ENCODE measurements around the gene PLPPR5. TPM values are rescaled to one million over a fixed set of nuclear protein-coding genes. Genes with fewer than 3 reads are reported as not detected.

PLPPR5 gene
- total RNA-seq, 2 donors from 2014 or later: not detected

- H3K4me1 ChIP-seq: no peaks in the 10 kb centered on the region
- H3K36me3 ChIP-seq: no peaks in the 10 kb centered on the region
- H3K4me3 ChIP-seq: no peak overlapping the region
- TF ChIP-seq CTCF (IDR thresholded peaks at IDR 0.05): no peak
- no peaks in the 10 kb centered on the region for H3K27me3 ChIP-seq
- no peaks in the 10 kb centered on the region for H3K9me3 ChIP-seq
- H3K27ac ChIP-seq: no peak overlapping the region
- no peak for DNase-seq (ENCODE audit: low spot score)
Measured at GRCh38 chr1:98937347-98937746, 67.3 kb downstream of the PLPPR5 start.

- Histone ChIP-seq H3K9me3 (no peaks in the 10 kb centered on the region), H3K36me3 (no peaks in the 10 kb centered on the region), H3K4me3 (no peak overlapping the region), H3K27ac (no peak overlapping the region), H3K4me1 (no peaks in the 10 kb centered on the region), H3K27me3 (no peaks in the 10 kb centered on the region)
- DNase-seq (ENCODE audit: low spot score): no peak
- no peak for TF ChIP-seq CTCF (IDR thresholded peaks at IDR 0.05)
Measured at GRCh38 chr1:98932184-98932583, 72.5 kb downstream of the PLPPR5 start.

GRCh38 chr1:98931128-98931835, 73.4 kb downstream of the PLPPR5 start:
- no peaks in the 10 kb centered on the region for H3K9me3 ChIP-seq
- H3K36me3 ChIP-seq: no peaks in the 10 kb centered on the region
- no peaks in the 10 kb centered on the region for H3K4me1 ChIP-seq
- H3K27me3 ChIP-seq: no peaks in the 10 kb centered on the region
- DNase-seq (ENCODE audit: low spot score): no peak
- no peak overlapping the region for H3K27ac ChIP-seq
- TF ChIP-seq CTCF (IDR thresholded peaks at IDR 0.05): no peak
- no peak overlapping the region for H3K4me3 ChIP-seq

- no peaks in the 10 kb centered on the region for H3K36me3 ChIP-seq
- H3K4me3 ChIP-seq: no peak overlapping the region
- H3K9me3 ChIP-seq: no peaks in the 10 kb centered on the region
- no peaks in the 10 kb centered on the region for H3K27me3 ChIP-seq
- no peaks in the 10 kb centered on the region for H3K4me1 ChIP-seq
- no peak overlapping the region for H3K27ac ChIP-seq
- no peak for TF ChIP-seq CTCF (IDR thresholded peaks at IDR 0.05)
- no peak for DNase-seq (ENCODE audit: low spot score)
Measured at GRCh38 chr1:98929437-98929836, 75.2 kb downstream of the PLPPR5 start.

- Histone ChIP-seq H3K27me3 (no peaks in the 10 kb centered on the region), H3K27ac (no peak overlapping the region), H3K9me3 (no peaks in the 10 kb centered on the region), H3K36me3 (no peaks in the 10 kb centered on the region), H3K4me3 (no peak overlapping the region), H3K4me1 (no peaks in the 10 kb centered on the region)
- TF ChIP-seq CTCF (IDR thresholded peaks at IDR 0.05): no peak
- no peak for DNase-seq (ENCODE audit: low spot score)
Measured at GRCh38 chr1:98926597-98926996, 78.1 kb downstream of the PLPPR5 start.

- Histone ChIP-seq H3K36me3 (no peaks in the 10 kb centered on the region), H3K4me1 (no peaks in the 10 kb centered on the region), H3K4me3 (no peak overlapping the region), H3K9me3 (no peaks in the 10 kb centered on the region), H3K27me3 (no peaks in the 10 kb centered on the region), H3K27ac (no peak overlapping the region)
- DNase-seq (ENCODE audit: low spot score): no peak
- TF ChIP-seq CTCF (IDR thresholded peaks at IDR 0.05): no peak
Measured at GRCh38 chr1:98924977-98925376, 79.7 kb downstream of the PLPPR5 start.
